GM12878 (cell line): ENCODE data around the gene VPS13C. TPM values are rescaled to one million over a fixed set of nuclear protein-coding genes. Genes with fewer than 3 reads are reported as not detected.

Experiments
- ATAC-seq: fragments of 200-7000 bp; cut with Tn5 transposase; 3 replicates; pipeline ENCODE4 v1.9.1; 2020; ENCODE audit warnings: mild to moderate bottlenecking, moderate library complexity
- BruUV-seq: library from RNA; stranded (reverse); fragments of 400-500 nt; replicated peaks from 2 replicates; lab custom pipeline; 2021; lab: Mats Ljungman, UMichigan
- CTCF ChIA-PET: fragments of 300-600 bp; sonication (Branson Sonifier 250); formaldehyde crosslinking; extraction: SDS; loops from one replicate; lab custom pipeline; 2021; ENCODE audit warnings: inconsistent platforms; lab: Yijun Ruan, JAX
- POLR2A ChIA-PET: fragments of 350-600 bp; formaldehyde crosslinking; extraction: SDS; loops from one replicate; lab custom pipeline; 2021; ENCODE audit warnings: inconsistent platforms; lab: Charles Lee
- RAD21 ChIA-PET: fragments of 300-600 bp; sonication (Branson Sonifier 250); formaldehyde crosslinking; loops from one replicate; lab custom pipeline; 2023; ENCODE audit warnings: antibody characterized with exemption; ENCODE audit not compliant: unreplicated experiment; lab: Charles Lee
- SMC1A ChIA-PET: fragments of 300-600 bp; sonication (Branson Sonifier 250); formaldehyde crosslinking; loops from one replicate; lab custom pipeline; 2023; ENCODE audit not compliant: unreplicated experiment, uncharacterized antibody; lab: Charles Lee
- DNase-seq: peaks from one replicate; pipeline ENCODE4 v3.0.0-alpha.2; 2011; ENCODE audit warnings: low read depth, low spot score
- FAIRE-seq: peaks from 3 replicates; lab custom pipeline; 2011; peaks lifted over from hg19 to GRCh38; lab: Jason Lieb, UNC
- H2AFZ ChIP-seq: 2 replicates; pipeline ENCODE4 v1.6.0; 2011; ENCODE audit warnings: low read depth, low read length, control low read depth; ENCODE audit not compliant: control insufficient read depth
- H3K27ac ChIP-seq: 2 replicates; pipeline ENCODE4 v1.5.1; 2011; ENCODE audit warnings: control low read depth; ENCODE audit not compliant: control insufficient read depth, insufficient read depth
- H3K27me3 ChIP-seq, 2 experiments: replicated peaks in 1 of 2; 2 replicates each; pipeline versions ENCODE4 v1.6.0 to v1.6.1; 2011; ENCODE audit warnings: low read length in 1 of 2; ENCODE audit not compliant: control insufficient read depth in 2 of 2, insufficient read depth in 2 of 2
- H3K36me3 ChIP-seq, 2 experiments: 2 replicates each; pipeline ENCODE4 v1.5.1; 2011; ENCODE audit warnings: low read length in 1 of 2; ENCODE audit not compliant: control insufficient read depth in 2 of 2, insufficient read depth in 2 of 2
- H3K4me1 ChIP-seq: 2 replicates; pipeline ENCODE4 v1.6.1; 2011; ENCODE audit warnings: mild to moderate bottlenecking, low read length, moderate library complexity, mixed read lengths; ENCODE audit not compliant: control insufficient read depth, insufficient read depth
- H3K4me2 ChIP-seq: 2 replicates; pipeline ENCODE4 v1.6.0; 2011; ENCODE audit warnings: control low read depth; ENCODE audit not compliant: control insufficient read depth, insufficient read depth
- H3K4me3 ChIP-seq: fragments of 200-600 bp; sonication (generic); 2 replicates; pipeline ENCODE4 v1.5.1; 2016
- H3K79me2 ChIP-seq: 2 replicates; pipeline ENCODE4 v1.6.0; 2011; ENCODE audit warnings: low read length; ENCODE audit not compliant: control insufficient read depth, insufficient read depth
- H3K9ac ChIP-seq: 2 replicates; pipeline ENCODE4 v1.8.0; 2011; ENCODE audit warnings: low read length, control low read depth, mixed read lengths; ENCODE audit not compliant: control insufficient read depth, insufficient read depth
- H3K9me3 ChIP-seq: replicated peaks from 3 replicates; pipeline ENCODE4 v1.5.1; 2011; ENCODE audit warnings: mild to moderate bottlenecking, low read length; ENCODE audit not compliant: control insufficient read depth, insufficient read depth
- H4K20me1 ChIP-seq: 2 replicates; pipeline ENCODE4 v1.6.0; 2011; ENCODE audit not compliant: control insufficient read depth, insufficient read depth
- ATF2 ChIP-seq: IDR thresholded peaks from 2 replicates; pipeline ENCODE4 v1.6.1; 2012; ENCODE audit warnings: low read length, inconsistent platforms
- ATF7 ChIP-seq: fragments of 450-650 bp; IDR thresholded peaks from 2 replicates; pipeline ENCODE4 v1.6.1; 2016; ENCODE audit warnings: low read depth, mild to moderate bottlenecking
- BHLHE40 ChIP-seq, 2 experiments: fragments of 450-650 bp in 1 of 2; IDR thresholded peaks; 2 replicates each; pipeline ENCODE4 v1.6.1; 2011 to 2017; ENCODE audit warnings: low read depth in 2 of 2, borderline replicate concordance in 1 of 2, improper control_type of control experiment in 1 of 2, low read length in 1 of 2, mild to moderate bottlenecking in 1 of 2
- CREB1 ChIP-seq: IDR thresholded peaks from 2 replicates; pipeline ENCODE4 v1.6.1; 2012; ENCODE audit warnings: low read depth, mild to moderate bottlenecking, inconsistent platforms
- DPF2 ChIP-seq: fragments of 450-650 bp; IDR thresholded peaks from 2 replicates; pipeline ENCODE4 v1.6.1; 2017; ENCODE audit warnings: mild to moderate bottlenecking
- EP300 ChIP-seq, 2 experiments: fragments of 150-350 bp in 1 of 2; IDR thresholded peaks; 2 replicates each; pipeline ENCODE4 v1.6.1; 2011 to 2012; ENCODE audit warnings: low read depth in 2 of 2, low read length in 2 of 2, borderline replicate concordance in 1 of 2, improper control_type of control experiment in 1 of 2, inconsistent platforms in 1 of 2; ENCODE audit not compliant: control insufficient read depth in 1 of 2
- JUNB ChIP-seq: IDR thresholded peaks from 2 replicates; pipeline ENCODE4 v1.6.1; 2016; ENCODE audit warnings: antibody characterized with exemption, mild to moderate bottlenecking
- MEF2A ChIP-seq: IDR thresholded peaks from 2 replicates; pipeline ENCODE4 v1.6.1; 2011; ENCODE audit warnings: low read depth, mild to moderate bottlenecking, low read length, moderate library complexity; ENCODE audit not compliant: insufficient read depth
- NRF1 ChIP-seq: conservative IDR thresholded peaks from 2 replicates; pipeline ENCODE4 v1.6.1; 2011; ENCODE audit warnings: mild to moderate bottlenecking, low read depth, low read length, improper control_type of control experiment
- PML ChIP-seq: IDR thresholded peaks from 2 replicates; pipeline ENCODE4 v1.6.1; 2012; ENCODE audit warnings: low read length, inconsistent platforms
- SMAD5 ChIP-seq: IDR thresholded peaks from 2 replicates; pipeline ENCODE4 v1.6.1; 2016; ENCODE audit warnings: antibody characterized with exemption, low read depth
- SMC3 ChIP-seq: IDR thresholded peaks from 2 replicates; pipeline ENCODE4 v1.6.1; 2011; ENCODE audit warnings: low read length, improper control_type of control experiment, borderline replicate concordance
- SUZ12 ChIP-seq: fragments of 200-600 bp; sonication (generic); IDR thresholded peaks from one replicate; pipeline ENCODE4 v1.6.1; 2018; ENCODE audit warnings: antibody characterized with exemption, mild to moderate bottlenecking; ENCODE audit not compliant: unreplicated experiment
- TCF7 ChIP-seq: IDR thresholded peaks from 2 replicates; pipeline ENCODE4 v1.6.1; 2014; ENCODE audit warnings: antibody characterized with exemption, borderline replicate concordance
- ZBTB4 ChIP-seq: fragments of 450-650 bp; formaldehyde crosslinking; IDR thresholded peaks from 2 replicates; pipeline ENCODE4 v1.4.0; 2022; ENCODE audit warnings: mild to moderate bottlenecking, moderate library complexity
- WGBS: methylation state at CpG from one replicate; pipeline ENCODE4 v1.1.6; 2016; ENCODE audit warnings: low lambda C conversion rate; ENCODE audit not compliant: insufficient replicate concordance, insufficient coverage; ENCODE audit errors: missing lambda C conversion rate; 5-methylcytosine and 5-hydroxymethylcytosine counted together
- in situ Hi-C: fragments of 300-500 bp; cut with MboI; formaldehyde crosslinking; loops from 9 replicates; pipeline ENCODE4 v1.14.3; 2018; ENCODE audit warnings: mixed read lengths
- intact Hi-C: fragments of 100-400 bp; cut with micrococcal nuclease; formaldehyde crosslinking; loops from one replicate; pipeline ENCODE4 v1.14.2; 2022; ENCODE audit not compliant: unreplicated experiment
- polyA plus RNA-seq, 11 experiments: library from polyadenylated mRNA; depleted of rRNA in 4 of 11; unstranded in 6 of 11; stranded (reverse) in 5 of 11; fragments of >200 nt; fragmentation: Nextera tagmentation in 4 of 11; fragmentation: Illumina TruSeq in 1 of 11; extraction: Ambion mirVana in 4 of 11; extraction: Trizol in 1 of 11; gene quantifications; 1 replicate in 1 of 11; 2 replicates in 10 of 11; pipeline versions ENCODE4 v1.2.1 to v1.2.3, GENCODE V29; 2011 to 2016; ENCODE audit warnings: inconsistent platforms in 2 of 11, missing spikeins in 2 of 11, low read depth in 1 of 11
- total RNA-seq, 4 experiments: library from RNA; depleted of rRNA in 3 of 4; stranded (reverse); fragments of >200 nt in 3 of 4; fragmentation: Illumina TruSeq in 1 of 4; extraction: Trizol in 1 of 4; gene quantifications; 2 replicates each; pipeline versions ENCODE4 v1.2.1 to v1.2.3, GENCODE V29; 2013 to 2021
- TF ChIP-seq, protein P1 (sequence below): fragments of 450-650 bp; IDR thresholded peaks from 2 replicates; pipeline ENCODE4 v1.6.1; 2018; ENCODE audit warnings: mild to moderate bottlenecking, low read depth, moderate library complexity; ENCODE audit not compliant: partially characterized antibody

Gene VPS13C
- total and polyA plus RNA-seq, 10 of the 15 experiments (the other 5 are each of a cell fraction or from before 2014, with no cell fraction given), result 9.3 to 53.1 (median 31.8) TPM

- ATAC-seq (no peak), FAIRE-seq (no peak), DNase-seq (no peak)
- CTCF ChIA-PET, result interaction anchor here (0.6 to 0.7 kb wide), 2 partner anchors 632 to 634 kb away, joined by 3 read pairs; no protein-coding TSS in a partner anchor
- Histone ChIP-seq H3K9me3 (no peaks in the 10 kb centered on the region), H4K20me1 (no peaks in the 10 kb centered on the region), H3K9ac (no peak overlapping the region), H3K4me3 (no peak overlapping the region), H3K4me2 (no peak overlapping the region), H3K27ac (no peak overlapping the region), H3K79me2 (no peaks in the 10 kb centered on the region), H3K36me3 (no peaks in the 10 kb centered on the region), H2AFZ (no peak overlapping the region), H3K27me3 (no peaks in the 10 kb centered on the region; a peak in 2 of 4 replicates), H3K4me1 (no peaks in the 10 kb centered on the region)
- 43% methylated on average over 6 of the region's 6 CpGs for WGBS
- RAD21 ChIA-PET, result no interaction called here
- no TSS peak for BruUV-seq
- TF ChIP-seq NRF1, result no peak
- TF ChIP-seq BHLHE40 (IDR thresholded peaks at IDR 0.05; ENCODE audit: borderline replicate concordance in 1 of 2, low read depth in 2 of 2, low read length in 1 of 2), result no peak
- TF ChIP-seq EP300 (IDR thresholded peaks at IDR 0.05; ENCODE audit: borderline replicate concordance in 1 of 2, control insufficient read depth in 1 of 2, low read depth in 2 of 2, low read length in 2 of 2), result no peak
- TF ChIP-seq, protein P1, sequence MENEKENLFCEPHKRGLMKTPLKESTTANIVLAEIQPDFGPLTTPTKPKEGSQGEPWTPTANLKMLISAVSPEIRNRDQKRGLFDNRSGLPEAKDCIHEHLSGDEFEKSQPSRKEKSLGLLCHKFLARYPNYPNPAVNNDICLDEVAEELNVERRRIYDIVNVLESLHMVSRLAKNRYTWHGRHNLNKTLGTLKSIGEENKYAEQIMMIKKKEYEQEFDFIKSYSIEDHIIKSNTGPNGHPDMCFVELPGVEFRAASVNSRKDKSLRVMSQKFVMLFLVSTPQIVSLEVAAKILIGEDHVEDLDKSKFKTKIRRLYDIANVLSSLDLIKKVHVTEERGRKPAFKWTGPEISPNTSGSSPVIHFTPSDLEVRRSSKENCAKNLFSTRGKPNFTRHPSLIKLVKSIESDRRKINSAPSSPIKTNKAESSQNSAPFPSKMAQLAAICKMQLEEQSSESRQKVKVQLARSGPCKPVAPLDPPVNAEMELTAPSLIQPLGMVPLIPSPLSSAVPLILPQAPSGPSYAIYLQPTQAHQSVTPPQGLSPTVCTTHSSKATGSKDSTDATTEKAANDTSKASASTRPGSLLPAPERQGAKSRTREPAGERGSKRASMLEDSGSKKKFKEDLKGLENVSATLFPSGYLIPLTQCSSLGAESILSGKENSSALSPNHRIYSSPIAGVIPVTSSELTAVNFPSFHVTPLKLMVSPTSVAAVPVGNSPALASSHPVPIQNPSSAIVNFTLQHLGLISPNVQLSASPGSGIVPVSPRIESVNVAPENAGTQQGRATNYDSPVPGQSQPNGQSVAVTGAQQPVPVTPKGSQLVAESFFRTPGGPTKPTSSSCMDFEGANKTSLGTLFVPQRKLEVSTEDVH, result no peak
- no peak for TF ChIP-seq JUNB
- TF ChIP-seq ATF7, result no peak
- TF ChIP-seq MEF2A, result no peak
- no peak for TF ChIP-seq PML
- TF ChIP-seq DPF2, result no peak
- no peak for TF ChIP-seq SMAD5
- no peak for TF ChIP-seq TCF7
- no peak for TF ChIP-seq CREB1
- TF ChIP-seq ZBTB4, result no peak
- TF ChIP-seq ATF2, result no peak
- no peak for TF ChIP-seq SMC3
- TF ChIP-seq SUZ12, result no peak
- POLR2A ChIA-PET, result no interaction called here
- in situ Hi-C loops (loop anchor here (25.0 kb wide), 2 partner anchors 1317 to 1467 kb away; no protein-coding TSS in a partner anchor), intact Hi-C loops (no loop called here)
- SMC1A ChIA-PET, result no interaction called here
These were observed 231.3 kb downstream of the VPS13C start for GRCh38 chr15:61828860-61829513.
